Vagina (tissue), 2 donors: ENCODE data around the gene SYT12.

ENCODE experiments used
- POLR2A ChIP-seq, 2 donors: fragments of 450-650 bp; IDR thresholded peaks; one replicate each; pipeline ENCODE4 v1.6.1; 2017; ENCODE audit warnings: antibody characterized with exemption in 2 of 2, mild to moderate bottlenecking in 2 of 2, moderate library complexity in 2 of 2
- POLR2AphosphoS5 ChIP-seq, 2 donors: sonication (generic); formaldehyde crosslinking; IDR thresholded peaks; one replicate each; pipeline ENCODE4 v1.9.0; 2017; ENCODE audit warnings: antibody characterized with exemption in 2 of 2, mild to moderate bottlenecking in 2 of 2, low read depth in 1 of 2; ENCODE audit not compliant: insufficient read depth in 1 of 2
- TF ChIP-seq, protein P1 (sequence below), 3 experiments: fragments of 450-650 bp in 2 of 3; fragments of 200-600 bp in 1 of 3; sonication (generic) in 1 of 3; IDR thresholded peaks; one replicate each; pipeline ENCODE4 v1.5.1; 2017 to 2019; ENCODE audit warnings: antibody characterized with exemption in 3 of 3, mild to moderate bottlenecking in 2 of 3, moderate library complexity in 2 of 3

DNA sequence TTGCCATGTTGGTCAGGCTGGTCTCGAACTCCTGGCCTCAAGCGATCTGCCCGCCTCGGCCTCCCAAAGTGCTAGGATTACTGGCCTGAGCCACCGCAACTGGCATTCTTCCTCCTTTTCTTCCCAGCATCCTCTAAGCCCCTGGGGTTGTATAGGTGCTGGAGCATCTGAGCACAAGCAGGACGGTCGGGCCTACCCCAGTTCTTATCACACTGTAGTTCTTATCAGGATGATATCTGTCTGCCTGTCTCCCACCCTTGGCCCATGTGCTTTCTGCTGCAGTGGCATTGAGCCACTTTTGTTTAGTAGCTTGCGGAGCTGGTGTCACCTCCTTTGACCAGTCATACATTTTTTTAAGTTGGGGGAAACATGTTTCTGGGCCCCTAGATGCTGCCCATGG lies 35.6 kb downstream of the SYT12 start:
- TF ChIP-seq POLR2A (IDR thresholded peaks at IDR 0.05) (no peak), POLR2AphosphoS5 (IDR thresholded peaks at IDR 0.05; ENCODE audit: insufficient read depth in 1 of 2, low read depth in 1 of 2) (no peak)
- TF ChIP-seq, protein P1, sequence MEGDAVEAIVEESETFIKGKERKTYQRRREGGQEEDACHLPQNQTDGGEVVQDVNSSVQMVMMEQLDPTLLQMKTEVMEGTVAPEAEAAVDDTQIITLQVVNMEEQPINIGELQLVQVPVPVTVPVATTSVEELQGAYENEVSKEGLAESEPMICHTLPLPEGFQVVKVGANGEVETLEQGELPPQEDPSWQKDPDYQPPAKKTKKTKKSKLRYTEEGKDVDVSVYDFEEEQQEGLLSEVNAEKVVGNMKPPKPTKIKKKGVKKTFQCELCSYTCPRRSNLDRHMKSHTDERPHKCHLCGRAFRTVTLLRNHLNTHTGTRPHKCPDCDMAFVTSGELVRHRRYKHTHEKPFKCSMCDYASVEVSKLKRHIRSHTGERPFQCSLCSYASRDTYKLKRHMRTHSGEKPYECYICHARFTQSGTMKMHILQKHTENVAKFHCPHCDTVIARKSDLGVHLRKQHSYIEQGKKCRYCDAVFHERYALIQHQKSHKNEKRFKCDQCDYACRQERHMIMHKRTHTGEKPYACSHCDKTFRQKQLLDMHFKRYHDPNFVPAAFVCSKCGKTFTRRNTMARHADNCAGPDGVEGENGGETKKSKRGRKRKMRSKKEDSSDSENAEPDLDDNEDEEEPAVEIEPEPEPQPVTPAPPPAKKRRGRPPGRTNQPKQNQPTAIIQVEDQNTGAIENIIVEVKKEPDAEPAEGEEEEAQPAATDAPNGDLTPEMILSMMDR (IDR thresholded peaks at IDR 0.05), result no peak
